NCI-H128 (cell line): ENCODE data around the gene SFXN5.

Experiments
- DNase-seq: peaks from one replicate; lab custom pipeline; 2025; ENCODE audit not compliant: unreplicated experiment; lab: John Stamatoyannopoulos, UW

SFXN5 gene

DNA sequence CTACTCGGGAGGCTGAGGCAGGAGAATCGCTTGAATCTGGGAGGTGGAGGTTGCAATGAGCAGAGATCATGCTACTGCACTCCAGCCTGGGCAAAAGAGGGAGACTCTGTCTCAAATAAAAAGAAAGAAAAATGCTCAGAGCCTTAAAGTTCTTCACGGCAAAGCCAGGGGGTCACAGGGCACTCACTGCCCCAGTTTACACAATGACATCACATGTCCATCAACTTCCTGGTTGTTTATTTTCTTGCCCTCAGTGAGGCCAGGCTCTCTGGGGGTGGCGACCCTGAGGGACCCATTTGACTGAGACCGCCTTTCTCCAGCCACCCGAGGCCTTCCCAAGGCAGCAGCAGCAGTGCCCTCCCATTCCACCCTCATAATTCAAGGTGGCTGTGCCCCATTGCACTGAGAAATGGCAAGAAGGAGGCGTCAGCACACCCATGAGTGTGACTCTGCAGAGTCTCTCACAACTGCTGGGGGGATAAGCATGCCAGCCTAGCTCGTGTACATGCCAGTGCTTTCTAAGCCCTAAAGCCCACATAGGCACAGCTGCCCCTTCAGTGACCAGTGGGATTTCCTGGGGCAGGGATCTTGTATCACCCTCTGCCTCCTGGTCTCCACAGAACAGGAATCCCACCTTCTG lies 50.0 kb downstream of the SFXN5 start:
- DNase-seq, result no peak

DNA sequence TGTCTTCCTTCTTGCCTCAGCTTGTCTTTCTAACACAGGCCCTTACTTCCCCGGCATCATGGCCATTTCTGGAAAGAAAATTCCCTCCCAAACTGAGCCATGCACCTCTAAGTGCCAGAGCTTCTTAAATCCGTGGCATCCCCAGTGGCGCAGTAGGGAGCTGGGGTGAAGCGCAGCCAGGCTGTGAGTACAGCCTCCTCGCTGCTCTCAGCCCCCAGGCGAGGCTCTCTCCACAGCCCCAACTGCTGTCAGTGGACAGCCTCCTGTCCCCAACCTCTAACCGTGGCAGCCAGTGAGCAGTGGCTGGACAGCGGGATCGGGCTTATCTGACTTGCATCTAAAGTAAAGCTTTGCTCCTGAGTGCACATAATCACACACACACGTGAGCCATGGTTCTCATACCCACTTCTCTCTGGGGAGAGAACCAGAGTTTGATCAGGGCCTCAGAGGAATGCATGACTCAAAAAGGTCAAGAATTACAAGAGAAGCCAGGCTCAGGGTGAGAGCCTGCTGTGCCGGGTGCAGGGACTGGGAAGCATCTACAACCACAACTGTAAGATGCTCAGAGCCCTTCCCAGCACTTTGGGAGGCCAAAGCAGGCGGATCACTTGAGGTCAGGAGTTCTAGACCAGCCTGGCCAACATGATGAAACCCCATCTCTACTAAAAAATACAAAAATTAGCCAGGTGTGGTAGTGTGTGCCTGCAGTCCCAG lies 50.7 kb downstream of the SFXN5 start:
- no peak for DNase-seq

DNA sequence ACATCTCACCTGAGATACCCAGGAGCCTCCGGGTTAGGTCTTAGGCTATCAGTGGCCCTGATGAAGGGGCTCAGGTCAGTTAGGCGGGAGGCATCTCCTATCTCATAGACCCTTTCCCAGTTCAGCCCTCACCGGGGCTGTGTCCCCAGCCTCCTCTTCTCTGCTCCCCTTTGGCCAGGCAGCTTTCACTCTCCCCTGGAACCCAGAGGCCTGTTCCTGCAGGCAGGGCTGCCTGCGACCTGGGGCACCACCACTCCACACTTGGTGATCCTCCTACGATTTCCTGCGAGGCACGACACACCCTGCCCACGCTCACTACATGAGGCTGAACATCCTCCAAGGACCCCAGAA lies 51.2 kb downstream of the SFXN5 start:
- no peak for DNase-seq

DNA sequence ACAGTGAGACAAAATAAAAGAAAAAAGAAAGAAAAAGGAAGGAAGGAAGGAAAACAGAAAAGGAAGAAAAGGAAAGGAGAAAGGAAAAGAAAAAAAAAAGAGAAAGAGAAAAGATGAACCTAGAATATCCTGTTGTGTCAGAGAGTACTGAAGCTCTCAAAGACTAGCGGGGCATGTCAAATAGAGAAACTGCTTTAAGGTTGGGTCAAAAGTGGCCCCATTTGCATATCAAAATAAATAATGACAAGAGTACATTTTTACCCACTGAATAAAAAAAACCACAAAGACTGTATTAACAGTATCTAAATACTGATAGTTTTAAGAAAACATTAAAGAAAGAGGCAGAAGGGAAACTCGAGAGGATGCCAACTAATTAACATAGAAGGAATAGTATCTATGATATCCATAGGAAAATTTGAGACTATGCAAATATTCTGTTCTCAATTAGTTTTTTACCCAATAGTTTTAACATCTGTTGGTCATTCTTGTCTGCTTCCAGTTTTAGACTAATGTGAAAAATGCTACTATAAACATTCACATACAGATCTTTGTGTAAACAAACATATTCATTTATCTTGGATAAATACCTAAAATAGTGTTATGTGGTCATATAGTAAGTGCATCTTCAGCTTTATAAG lies 53.2 kb downstream of the SFXN5 start:
- no peak for DNase-seq

DNA sequence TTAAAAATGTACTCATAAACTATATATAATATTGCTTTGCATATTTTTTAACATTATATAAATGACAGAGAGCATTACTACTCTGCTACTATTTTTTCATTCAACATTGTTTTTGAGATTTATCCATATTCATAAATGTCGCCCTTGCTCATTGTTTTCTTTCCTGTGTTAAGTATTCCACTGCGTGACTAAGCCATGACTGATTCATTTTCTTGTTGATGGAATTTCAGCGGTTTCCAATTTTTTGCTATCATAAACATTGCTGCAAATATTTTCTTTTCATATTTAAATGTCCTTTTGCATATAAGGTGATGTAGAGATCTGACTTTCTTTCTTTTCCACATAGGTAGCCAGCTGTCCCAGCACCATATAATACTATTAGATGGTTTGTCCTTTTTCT lies 57.6 kb downstream of the SFXN5 start:
- no peak for DNase-seq

DNA sequence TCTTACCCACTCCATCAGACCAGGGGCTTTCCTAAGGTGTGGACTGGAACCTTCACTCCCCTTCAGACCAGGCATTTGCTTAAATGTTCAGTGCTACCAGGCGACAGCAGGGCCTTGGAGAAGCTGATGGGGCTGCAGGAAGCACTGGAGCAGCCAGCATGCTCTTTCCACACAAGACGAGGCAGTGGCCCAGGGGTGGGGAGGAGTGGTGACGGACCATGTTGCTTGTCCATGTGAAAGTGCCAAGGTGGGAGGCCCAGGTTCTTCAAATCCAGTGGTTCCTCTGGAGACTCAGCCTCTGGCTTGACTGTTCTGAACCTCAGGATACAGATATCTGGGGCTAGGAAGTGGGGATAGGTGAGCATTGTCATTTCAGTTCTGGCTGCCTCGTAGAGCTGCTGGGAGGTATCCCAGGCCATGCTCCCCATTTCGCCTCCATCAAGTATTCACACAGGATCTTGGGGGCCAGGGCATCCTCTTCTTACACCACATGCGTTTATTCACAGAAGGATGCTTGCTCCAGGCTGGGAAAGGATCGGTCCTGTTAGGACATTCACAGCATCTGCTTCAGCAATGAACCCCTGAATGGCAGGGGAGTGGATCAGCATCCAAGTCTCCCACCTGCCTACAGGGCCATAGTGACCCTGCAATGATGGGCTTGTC lies 62.2 kb downstream of the SFXN5 start:
- DNase-seq, result no peak

DNA sequence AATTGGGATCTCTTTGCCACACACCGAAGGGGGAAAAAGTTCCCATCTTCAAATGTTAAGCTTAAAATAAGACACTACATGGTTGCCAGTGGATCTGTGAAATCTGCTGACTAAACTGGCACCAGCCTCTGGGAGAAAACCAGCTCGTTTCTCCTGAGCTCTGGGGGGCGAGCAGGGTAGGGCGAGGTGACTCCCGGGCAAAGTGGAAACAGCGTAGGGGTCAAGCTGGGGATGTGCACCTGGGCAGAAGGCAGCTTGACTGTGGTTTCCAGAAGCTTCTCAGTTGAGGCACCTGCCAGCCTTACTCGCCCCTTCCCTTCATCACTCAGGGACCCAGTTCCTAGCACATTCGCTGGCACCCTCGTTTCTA lies 62.8 kb downstream of the SFXN5 start:
- DNase-seq, result no peak

DNA sequence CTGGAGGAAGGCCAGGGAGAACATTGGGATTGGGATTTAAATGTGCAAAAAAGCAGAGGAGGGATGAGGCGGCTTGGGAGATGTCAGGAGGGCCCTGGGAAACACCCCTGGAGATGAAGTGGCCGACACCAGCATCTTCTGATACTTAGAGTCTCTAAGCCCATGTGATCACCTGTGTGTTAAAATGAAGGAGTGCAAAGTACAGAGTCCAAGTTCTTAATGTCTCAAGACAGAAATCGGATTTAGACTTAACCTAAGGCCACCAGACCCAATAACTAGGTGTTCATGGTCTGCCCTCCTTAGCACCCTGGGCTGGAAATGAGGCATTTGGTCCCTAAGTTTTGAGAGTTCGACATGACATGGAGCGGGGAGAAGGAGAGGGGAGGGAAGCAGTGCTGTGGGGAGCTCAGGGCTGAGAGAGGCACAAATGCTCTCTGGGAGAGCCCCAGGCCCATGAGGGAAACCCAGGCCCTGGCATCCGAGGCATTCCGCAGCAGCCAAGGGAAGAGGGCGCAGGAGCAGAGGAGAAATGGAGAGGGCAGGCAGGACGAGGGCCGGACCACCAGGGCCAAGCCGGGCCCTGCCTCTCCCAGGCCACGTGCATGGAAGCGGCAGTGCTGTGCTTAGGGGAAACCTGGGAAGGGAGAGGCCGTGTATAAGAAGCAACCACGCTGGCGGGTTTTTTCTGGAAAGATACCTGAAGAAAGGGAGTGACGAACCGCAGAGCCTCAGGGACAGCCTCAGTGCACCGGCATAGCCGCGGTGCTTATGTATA lies 63.3 kb downstream of the SFXN5 start:
- no peak for DNase-seq

DNA sequence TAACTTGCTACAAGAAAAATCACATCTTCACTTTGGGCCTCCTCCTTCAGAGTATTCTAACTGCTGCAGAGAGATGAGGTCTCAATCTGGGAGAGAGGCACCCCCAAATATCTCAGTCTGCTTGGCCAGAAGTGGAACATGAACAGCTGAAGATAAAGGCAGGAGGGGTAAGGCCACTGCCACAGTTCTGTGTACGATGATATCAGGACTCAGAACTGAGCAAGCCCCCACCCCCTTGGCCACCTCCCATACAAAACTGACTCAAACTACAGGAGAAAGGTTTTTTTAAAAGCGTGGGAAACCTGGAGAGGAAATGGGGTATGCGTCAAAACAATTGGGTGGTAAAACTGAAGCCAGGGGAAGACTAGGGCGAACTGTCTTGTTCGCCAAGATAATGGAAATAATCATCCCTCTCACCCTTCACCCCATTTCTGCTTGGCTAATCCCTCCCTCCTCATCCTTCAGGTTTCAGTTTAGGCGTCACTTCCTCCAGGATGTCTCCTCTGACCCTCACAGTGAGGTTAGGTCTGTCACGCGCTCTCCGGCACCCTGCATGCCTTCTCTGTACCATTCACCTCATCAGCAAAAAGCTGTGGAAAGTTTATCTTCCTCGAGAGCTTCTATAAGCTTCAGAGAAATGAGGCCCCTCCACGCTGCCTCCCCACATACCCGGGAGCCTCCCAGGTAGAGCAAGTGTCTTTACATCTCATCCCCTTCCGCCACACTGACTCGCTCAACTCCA lies 64.4 kb downstream of the SFXN5 start:
- DNase-seq, result no peak

DNA sequence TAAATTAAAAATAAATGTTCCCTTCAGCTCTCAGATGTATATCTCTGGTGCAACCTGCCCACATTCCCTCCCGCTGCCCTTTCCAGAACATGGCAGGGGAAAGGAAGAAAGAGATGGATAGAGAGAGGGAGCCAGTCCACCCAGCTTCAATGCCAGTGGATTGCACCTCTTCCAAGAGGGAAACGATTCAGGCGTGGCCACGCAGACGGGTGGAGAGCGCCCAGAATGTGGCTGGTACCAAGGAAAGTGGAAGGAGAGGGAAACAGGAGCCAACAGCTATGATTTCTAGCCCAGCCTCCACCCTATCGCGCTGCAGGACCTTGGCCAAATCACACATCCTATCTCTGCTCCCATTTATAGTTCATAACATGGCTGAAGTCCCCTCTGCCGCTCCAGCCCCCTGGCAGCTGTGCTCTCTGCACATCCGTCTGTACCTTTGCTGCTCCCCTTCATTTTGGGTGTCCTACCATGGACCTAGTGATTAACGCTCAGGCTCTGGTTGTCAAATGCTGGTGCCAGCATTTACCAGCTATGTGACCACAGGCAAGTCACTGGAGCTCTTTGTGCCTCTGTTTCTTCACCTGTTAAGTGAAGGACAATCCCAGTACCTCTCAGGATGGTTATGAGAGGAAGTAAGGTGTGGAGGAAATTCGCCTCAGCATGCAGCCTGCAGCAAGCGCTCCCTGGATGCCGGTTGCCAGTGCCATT lies 66.5 kb downstream of the SFXN5 start:
- no peak for DNase-seq

DNA sequence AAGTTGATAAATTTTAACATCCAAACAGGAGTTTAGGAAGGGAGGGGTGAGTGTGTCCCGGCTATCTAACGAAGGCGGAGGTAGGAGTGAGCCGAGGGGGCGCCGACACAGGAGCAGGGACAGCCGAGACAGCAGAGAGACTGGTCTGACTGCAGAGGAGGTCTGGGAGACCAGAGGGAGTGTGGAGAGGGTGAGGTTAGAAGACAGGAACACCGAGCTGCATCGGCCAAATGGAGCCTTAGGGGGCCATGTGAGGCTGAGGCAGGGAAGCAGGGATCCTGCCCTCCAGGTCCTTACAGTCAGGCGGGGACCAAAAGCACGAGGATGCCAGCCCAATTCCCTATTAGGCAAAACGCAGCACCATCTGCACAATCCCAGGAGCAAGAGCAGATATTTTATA lies 67.0 kb downstream of the SFXN5 start:
- no peak for DNase-seq

DNA sequence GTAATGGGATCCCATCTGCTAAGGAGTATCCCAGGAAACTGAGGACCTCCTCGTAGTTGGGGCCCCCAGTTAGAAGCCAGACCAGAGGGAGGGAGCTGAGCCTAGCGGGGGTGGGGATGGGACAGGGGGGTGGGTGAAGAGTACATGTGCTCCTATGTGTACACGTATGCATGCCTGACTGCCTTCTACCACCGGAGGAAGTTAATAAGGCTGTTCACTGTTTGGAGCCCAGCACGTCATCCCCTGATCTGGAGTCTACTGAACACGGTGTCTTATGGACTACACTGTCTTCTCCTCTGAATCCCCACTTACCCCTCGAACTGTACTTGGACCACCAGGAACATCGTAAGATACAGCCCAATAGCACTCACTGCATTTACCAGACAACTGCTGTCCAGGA lies 68.5 kb downstream of the SFXN5 start:
- no peak for DNase-seq

DNA sequence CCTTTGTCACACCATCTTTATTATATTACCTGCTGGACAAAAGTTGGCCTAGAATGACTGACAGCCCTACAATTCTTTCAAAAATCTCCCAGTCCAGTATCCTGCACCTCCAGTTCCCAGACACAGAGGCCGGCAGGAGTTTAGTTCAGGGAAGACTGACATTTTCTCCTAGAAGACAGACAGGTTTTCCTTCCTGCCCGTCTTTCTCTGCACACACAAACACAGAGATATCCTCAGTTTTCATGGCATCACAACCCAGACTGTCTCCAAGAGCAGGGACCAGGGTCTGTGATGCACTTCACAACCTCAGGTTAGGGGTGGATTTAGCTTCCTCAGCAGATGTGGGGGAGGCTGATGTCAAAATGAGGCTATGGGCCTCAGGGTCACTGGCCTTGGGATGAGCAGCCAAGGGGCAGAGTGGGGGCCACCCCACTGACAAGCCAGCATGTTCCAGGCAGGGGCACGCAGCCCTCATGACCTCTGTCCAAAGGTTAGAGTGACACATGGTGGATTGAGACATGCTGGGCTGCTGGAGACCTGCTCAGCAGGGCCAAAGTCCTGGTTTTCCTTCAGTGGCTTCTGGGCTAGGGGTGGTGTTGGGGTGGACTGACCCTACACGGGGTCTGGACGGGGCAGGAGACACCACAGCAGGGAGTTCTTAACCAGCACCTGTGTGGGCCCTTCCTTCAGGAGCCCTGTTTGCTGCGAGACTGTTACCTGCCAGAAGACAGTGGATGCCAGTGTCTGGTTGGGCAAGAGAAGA lies 70.5 kb downstream of the SFXN5 start:
- DNase-seq, result no peak

DNA sequence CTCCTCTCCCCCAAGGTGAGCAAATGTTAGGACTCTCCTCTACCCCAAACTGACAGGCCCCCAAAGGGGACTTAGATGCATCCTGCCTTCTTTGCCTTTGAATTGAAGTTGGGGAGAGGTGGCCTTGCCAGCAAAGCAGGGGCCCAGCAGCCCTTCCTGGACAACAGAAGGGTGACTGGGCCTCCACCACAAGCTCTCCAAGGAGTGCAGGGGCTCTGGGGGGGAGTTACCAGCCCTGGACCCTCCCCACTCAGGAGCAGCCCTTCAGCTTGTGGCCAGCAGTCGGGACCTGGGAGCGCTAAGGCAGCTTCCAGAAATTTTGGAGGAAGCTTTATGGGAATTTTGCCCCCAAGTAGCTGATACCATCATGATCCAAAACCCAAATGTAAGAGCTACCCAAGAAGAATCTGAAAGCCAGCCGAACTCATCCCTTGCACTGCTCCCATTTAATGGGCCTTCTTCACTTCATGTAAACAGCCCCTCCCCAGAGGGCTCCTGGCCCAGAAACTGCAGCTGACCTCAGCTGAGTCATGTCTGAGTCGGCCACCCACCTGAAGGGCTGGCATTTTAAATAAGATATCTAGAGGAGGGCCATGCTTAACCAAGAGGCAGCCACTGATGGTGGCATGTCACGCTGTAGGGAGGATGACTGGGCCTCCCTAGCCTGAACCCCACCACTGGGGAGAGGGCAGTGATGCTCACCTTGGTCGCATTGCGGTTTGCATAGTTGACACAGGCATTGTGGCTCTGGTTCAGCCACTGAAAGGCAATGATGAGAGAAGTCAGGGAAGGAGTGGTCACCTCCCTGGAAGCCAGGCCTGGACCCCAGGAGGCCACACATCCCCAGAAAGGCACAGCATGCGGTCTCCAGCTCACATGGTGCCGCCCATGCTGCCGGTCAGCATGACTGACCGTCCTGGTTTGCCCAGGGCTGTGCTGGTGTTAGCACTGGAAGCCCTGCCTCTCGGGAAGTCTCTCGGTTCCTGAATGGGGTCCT lies 71.5 kb downstream of the SFXN5 start:
- DNase-seq, result no peak

DNA sequence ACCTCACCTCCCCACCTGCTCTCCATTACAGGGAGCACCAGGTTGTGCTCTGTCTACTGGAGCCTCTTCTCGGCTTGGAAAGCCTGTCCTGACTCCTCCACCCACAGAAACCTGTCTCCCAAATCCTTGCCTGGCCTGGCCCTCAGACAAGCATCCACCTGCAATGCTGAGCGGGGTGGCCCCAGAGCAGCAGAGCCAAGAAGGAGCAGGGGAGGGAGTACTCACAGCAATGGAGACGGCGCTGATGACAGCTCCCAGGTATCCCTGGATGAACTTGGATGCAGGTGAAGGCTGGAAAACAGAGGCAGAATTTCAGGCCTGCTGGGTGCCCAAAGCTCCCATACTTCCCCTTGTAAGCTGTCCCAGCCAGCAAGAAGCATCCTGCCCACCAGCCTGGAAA lies 72.8 kb downstream of the SFXN5 start:
- DNase-seq, result no peak

DNA sequence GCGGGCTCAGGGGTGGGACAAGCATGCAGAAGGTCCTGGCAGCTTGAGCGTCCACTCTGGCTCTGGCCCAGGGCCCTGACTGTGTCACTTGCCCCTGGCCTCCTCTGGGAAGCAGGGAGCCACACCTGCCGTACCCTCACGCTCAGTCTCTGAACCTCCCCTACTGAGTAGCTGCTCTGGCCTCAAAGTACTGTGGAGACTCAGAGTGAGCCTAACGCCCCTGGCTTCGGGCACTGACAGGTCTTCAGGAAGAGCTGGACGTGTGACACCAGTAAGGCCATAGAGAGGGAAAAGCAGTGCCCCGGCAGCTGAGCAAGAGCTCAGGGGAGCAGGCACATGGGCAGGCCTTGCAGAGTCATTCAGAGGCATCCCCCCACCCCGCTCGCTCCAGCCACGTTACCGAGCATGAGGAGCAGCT lies 73.3 kb downstream of the SFXN5 start:
- DNase-seq, result no peak

DNA sequence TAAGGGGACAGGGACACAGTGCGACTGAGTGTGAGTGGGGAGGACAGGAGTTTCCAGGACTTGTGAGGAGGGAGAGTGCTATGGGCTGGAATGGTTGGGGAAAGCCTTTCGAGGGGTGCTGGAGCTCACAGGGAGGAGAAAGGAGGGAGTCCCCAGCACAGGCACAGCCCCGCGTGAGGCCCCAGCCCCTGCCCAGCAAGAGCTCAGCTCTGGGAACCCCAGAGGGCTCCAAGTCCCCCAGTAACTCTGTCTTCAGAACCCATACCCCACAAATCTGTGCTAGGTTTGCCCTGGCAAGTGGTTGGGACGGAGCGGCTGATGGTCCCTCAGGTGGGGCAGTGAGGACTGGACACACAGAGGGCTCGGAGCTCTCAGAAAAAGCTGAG lies 75.4 kb downstream of the SFXN5 start:
- no peak for DNase-seq

DNA sequence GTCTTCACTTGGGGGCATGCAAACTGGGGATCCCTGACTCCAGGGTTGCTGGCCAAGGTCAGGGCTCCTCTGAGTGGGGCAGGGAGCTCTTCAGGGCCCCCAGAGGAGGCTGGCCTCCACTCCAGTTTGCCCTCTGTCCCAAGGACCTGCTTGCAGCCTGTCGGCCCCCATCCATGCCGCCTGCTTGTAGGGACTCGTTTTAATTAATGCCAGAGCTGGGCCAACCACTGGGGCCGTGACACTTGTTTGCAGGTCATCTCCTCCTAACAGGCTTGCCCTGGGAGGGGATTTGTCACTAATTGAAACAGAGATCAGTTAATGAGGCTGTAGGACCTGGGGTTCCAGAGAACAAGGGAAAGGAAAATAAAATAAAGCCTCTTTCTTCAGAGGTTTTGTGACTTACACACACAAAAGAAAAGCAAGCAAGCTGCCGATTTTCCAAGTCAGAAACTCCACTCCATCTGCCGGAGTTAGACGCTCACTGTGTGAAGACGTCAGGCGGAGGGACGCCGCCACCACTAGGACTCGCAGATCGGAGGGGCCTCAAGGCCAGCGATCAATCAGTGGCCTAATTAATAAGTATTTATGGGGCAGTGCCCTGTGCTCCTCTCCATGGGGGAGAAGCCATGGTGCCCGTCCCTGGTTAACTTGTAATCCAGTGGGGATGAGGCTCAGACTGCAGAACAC lies 75.9 kb downstream of the SFXN5 start:
- DNase-seq, result no peak
